ENCODE measurements around the gene IL1R2. TPM values are rescaled to one million over a fixed set of nuclear protein-coding genes. Genes with fewer than 3 reads are reported as not detected.

The IL1R2 gene
- total and polyA plus RNA-seq, 2 experiments from 2014 or later: 0.22 to 1.2 TPM

- DNase-seq: no peak
Observed at GRCh38 chr2:101970901-101971300, 20.9 kb upstream of the IL1R2 start.

GRCh38 chr2:101971836-101972235, 19.9 kb upstream of the IL1R2 start:
- Histone ChIP-seq H2AFZ (no peak overlapping the region), H4K20me1 (ENCODE audit: insufficient read depth) (no peaks in the 10 kb centered on the region), H3K4me3 (no peak overlapping the region), H3K4me2 (ENCODE audit: unreplicated experiment) (no peak overlapping the region), H3K4me1 (ENCODE audit: insufficient read depth) (peaks cover 37% of the 10 kb centered on the region), H3K9ac (no peak overlapping the region), H3K27ac (peak overlapping the region; percentile 86), H3K36me3 (ENCODE audit: low read depth) (no peaks in the 10 kb centered on the region), H3K9me3 (ENCODE audit: low read depth) (no peaks in the 10 kb centered on the region), H3K79me2 (ENCODE audit: insufficient read depth) (no peaks in the 10 kb centered on the region), H3F3A (ENCODE audit: insufficient read depth) (peaks cover 35% of the 10 kb centered on the region), H3K9me2 (ENCODE audit: insufficient read depth) (no peaks in the 10 kb centered on the region), H3K27me3 (replicated peaks; ENCODE audit: insufficient read depth) (no peaks in the 10 kb centered on the region)
- in situ Hi-C loops (cut with MboI): no loop called here
- DNase-seq: peak; percentile 27
- TF ChIP-seq EZH2 (IDR thresholded peaks at IDR 0.05; ENCODE audit: insufficient read depth, poor library complexity, severe bottlenecking) (no peak), EZH2phosphoT487 (IDR thresholded peaks at IDR 0.05; ENCODE audit: insufficient read depth, low read depth) (no peak)

More at GRCh38 chr2:101970901-101971300, 20.9 kb upstream of the IL1R2 start:
- no peak overlapping the region for H3K4me2 ChIP-seq (ENCODE audit: unreplicated experiment)
- H3K9me3 ChIP-seq (ENCODE audit: low read depth): no peaks in the 10 kb centered on the region
- H3K27me3 ChIP-seq (replicated peaks; ENCODE audit: insufficient read depth): no peaks in the 10 kb centered on the region
- no peak overlapping the region for H3K27ac ChIP-seq
- H3K36me3 ChIP-seq (ENCODE audit: low read depth): no peaks in the 10 kb centered on the region
- peaks cover 35% of the 10 kb centered on the region for H3F3A ChIP-seq (ENCODE audit: insufficient read depth)
- H3K79me2 ChIP-seq (ENCODE audit: insufficient read depth): no peaks in the 10 kb centered on the region
- whole genome bisulfite sequencing, 2 experiments (ENCODE audit: low coverage in 1 of 2, low lambda C conversion rate in 2 of 2, missing lambda C conversion rate in 2 of 2): 97 to 100% methylated on average over 1 of the region's 1 CpG
- no peak overlapping the region for H3K9ac ChIP-seq
- TF ChIP-seq EZH2phosphoT487 (IDR thresholded peaks at IDR 0.05; ENCODE audit: insufficient read depth, low read depth) (no peak), EZH2 (IDR thresholded peaks at IDR 0.05; ENCODE audit: insufficient read depth, poor library complexity, severe bottlenecking) (no peak)
- no peaks in the 10 kb centered on the region for H3K9me2 ChIP-seq (ENCODE audit: insufficient read depth)
- H2AFZ ChIP-seq: no peak overlapping the region
- no peak overlapping the region for H3K4me3 ChIP-seq
- H4K20me1 ChIP-seq (ENCODE audit: insufficient read depth): no peaks in the 10 kb centered on the region
- H3K4me1 ChIP-seq (ENCODE audit: insufficient read depth): peaks cover 37% of the 10 kb centered on the region
- in situ Hi-C loops (cut with MboI): no loop called here

DNA sequence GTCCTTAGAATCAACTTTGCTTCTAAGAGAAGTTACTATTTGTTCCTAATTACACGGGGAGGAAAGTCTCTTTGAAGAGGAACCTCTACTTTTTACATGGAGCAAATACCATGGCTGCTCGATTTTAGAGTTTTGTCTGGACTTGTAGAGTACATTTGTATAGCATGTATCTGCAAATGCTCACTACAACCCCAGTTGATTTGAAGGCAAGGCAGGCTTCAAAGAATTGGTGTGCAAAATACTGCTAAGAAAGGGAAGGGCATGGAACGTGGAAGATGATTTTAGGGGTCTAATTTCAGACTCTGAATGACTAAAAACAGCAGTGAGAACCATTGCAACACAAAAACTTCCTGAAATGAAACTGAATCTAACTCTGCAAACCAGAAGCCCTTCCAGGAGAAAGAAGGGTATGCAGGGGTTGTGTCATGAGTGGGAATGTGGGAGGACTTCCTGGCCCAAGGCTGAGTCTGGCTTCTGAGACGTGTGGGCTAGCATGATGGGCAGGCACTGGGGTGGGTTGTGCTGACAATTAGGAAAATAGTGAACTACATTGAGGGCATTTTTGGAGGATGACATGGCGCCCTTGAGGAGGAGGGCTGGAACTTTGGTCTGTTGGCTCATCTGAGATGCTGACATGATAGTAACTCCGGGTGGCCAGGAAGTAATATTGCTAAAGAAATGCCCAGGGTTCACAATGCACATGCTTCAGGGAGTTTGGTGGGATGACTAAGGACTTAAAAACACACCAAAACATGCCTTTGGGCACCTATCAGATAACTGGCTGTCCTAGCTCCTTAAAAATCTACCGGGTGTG, 18.9 kb upstream of the IL1R2 start:
- Histone ChIP-seq H3K4me2 (ENCODE audit: unreplicated experiment) (peak overlapping the region; percentile 69), H3F3A (ENCODE audit: insufficient read depth) (peaks cover 35% of the 10 kb centered on the region), H3K9ac (peak overlapping the region; percentile 49), H3K79me2 (ENCODE audit: insufficient read depth) (no peaks in the 10 kb centered on the region), H4K20me1 (ENCODE audit: insufficient read depth) (no peaks in the 10 kb centered on the region), H3K4me1 (ENCODE audit: insufficient read depth) (peaks cover 32% of the 10 kb centered on the region), H3K27ac (peak overlapping the region; percentile 86), H3K9me2 (ENCODE audit: insufficient read depth) (no peaks in the 10 kb centered on the region), H3K4me3 (peak overlapping the region; percentile 38), H3K36me3 (ENCODE audit: low read depth) (no peaks in the 10 kb centered on the region), H3K27me3 (replicated peaks; ENCODE audit: insufficient read depth) (no peaks in the 10 kb centered on the region), H2AFZ (peak overlapping the region; percentile 49), H3K9me3 (ENCODE audit: low read depth) (no peaks in the 10 kb centered on the region)
- 24 to 26% methylated on average over 7 of the region's 7 CpGs for WGBS, 2 experiments (ENCODE audit: low coverage in 1 of 2, low lambda C conversion rate in 2 of 2, missing lambda C conversion rate in 2 of 2)
- DNase-seq: peak; percentile 96
- TF ChIP-seq EZH2phosphoT487 (IDR thresholded peaks at IDR 0.05; ENCODE audit: insufficient read depth, low read depth) (no peak), EZH2 (IDR thresholded peaks at IDR 0.05; ENCODE audit: insufficient read depth, poor library complexity, severe bottlenecking) (no peak)
- in situ Hi-C loops (cut with MboI): no loop called here

DNA sequence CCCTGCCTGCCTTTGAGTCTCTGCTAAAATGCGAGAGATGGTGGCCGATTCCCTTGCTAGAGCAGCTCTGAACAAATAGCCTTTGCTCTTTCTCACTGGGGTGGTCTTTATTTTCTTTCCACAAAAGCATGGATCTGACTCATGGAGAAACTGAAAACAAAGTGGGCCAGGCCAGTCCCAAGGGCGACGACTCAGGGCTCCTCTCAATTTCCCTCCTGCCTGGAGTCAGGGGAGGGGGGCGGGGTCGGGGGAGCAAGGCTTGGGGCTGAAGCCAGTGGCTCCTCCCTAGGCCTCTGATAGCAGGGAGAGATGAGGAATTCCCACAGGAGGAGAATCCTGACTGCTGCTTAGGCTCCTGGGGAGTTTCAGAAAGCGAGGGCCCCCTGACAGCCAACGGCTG, 17.1 kb upstream of the IL1R2 start:
- in situ Hi-C loops (cut with MboI): no loop called here
- no peak overlapping the region for H3K27ac ChIP-seq
- no peak overlapping the region for H2AFZ ChIP-seq
- H3K79me2 ChIP-seq (ENCODE audit: insufficient read depth): no peaks in the 10 kb centered on the region
- H3K4me2 ChIP-seq (ENCODE audit: unreplicated experiment): no peak overlapping the region
- TF ChIP-seq EZH2 (IDR thresholded peaks at IDR 0.05; ENCODE audit: insufficient read depth, poor library complexity, severe bottlenecking) (no peak), EZH2phosphoT487 (IDR thresholded peaks at IDR 0.05; ENCODE audit: insufficient read depth, low read depth) (no peak)
- H3K9ac ChIP-seq: no peak overlapping the region
- 68 to 88% methylated on average over 6 to 8 of the region's 8 CpGs for WGBS, 2 experiments (ENCODE audit: low coverage in 1 of 2, low lambda C conversion rate in 2 of 2, missing lambda C conversion rate in 2 of 2)
- no peaks in the 10 kb centered on the region for H3K36me3 ChIP-seq (ENCODE audit: low read depth)
- peak; percentile 40 for DNase-seq
- no peaks in the 10 kb centered on the region for H4K20me1 ChIP-seq (ENCODE audit: insufficient read depth)
- peaks cover 28% of the 10 kb centered on the region for H3F3A ChIP-seq (ENCODE audit: insufficient read depth)
- peaks cover 23% of the 10 kb centered on the region for H3K4me1 ChIP-seq (ENCODE audit: insufficient read depth)
- H3K27me3 ChIP-seq (replicated peaks; ENCODE audit: insufficient read depth): no peaks in the 10 kb centered on the region
- H3K4me3 ChIP-seq: no peak overlapping the region
- H3K9me2 ChIP-seq (ENCODE audit: insufficient read depth): no peaks in the 10 kb centered on the region
- H3K9me3 ChIP-seq (ENCODE audit: low read depth): no peaks in the 10 kb centered on the region
